Hematopoietic multipotent progenitor cell treated with erythropoietin and hydrocortisone succinate and interleukin-3 and kit ligand, for 15 days (in vitro differentiated cells): ENCODE results near the gene REST.

Source experiments
- DNase-seq: peaks from one replicate; pipeline ENCODE4 v3.0.0-alpha.2; 2015; ENCODE audit warnings: low spot score

REST gene

GRCh38 chr4:56976283-56976836 is 68.7 kb downstream of the REST start:
- peak; percentile 22 for DNase-seq

GRCh38 chr4:56976837-56977320 is 69.2 kb downstream of the REST start:
- peak; percentile 45 for DNase-seq

- peak; percentile 98 for DNase-seq
These were observed 69.8 kb downstream of the REST start, which contains the start of gene NOA1 for GRCh38 chr4:56977321-56978012. Gene NOA1, minus strand, starts transcription at chr4:56977606. Its CDS starts 21 bp downstream, at chr4:56977585.

- peak; percentile 94 for DNase-seq
These were observed 71.1 kb downstream of the REST start, which contains the start of gene POLR2B for GRCh38 chr4:56978750-56979303. Gene POLR2B, plus strand, starts transcription at chr4:56978896. Its CDS starts 90 bp downstream, at chr4:56978986.

- peak; percentile 35 for DNase-seq
These were observed 71.8 kb downstream of the REST start for GRCh38 chr4:56979421-56980072.

GRCh38 chr4:56981795-56982201 is 74.1 kb downstream of the REST start:
- no peak for DNase-seq

GRCh38 chr4:56986192-56986591 is 78.5 kb downstream of the REST start:
- DNase-seq, result no peak

- no peak for DNase-seq
These were observed 79.3 kb downstream of the REST start for GRCh38 chr4:56986952-56987351.

GRCh38 chr4:56990109-56990905 is 82.6 kb downstream of the REST start:
- no peak for DNase-seq

GRCh38 chr4:56995525-56995924 is 87.8 kb downstream of the REST start:
- DNase-seq, result no peak

GRCh38 chr4:56999751-57000150 is 92.1 kb downstream of the REST start:
- no peak for DNase-seq

- no peak for DNase-seq
These were observed 105.9 kb downstream of the REST start for GRCh38 chr4:57013543-57014120.
